ENCODE measurements around the gene IDH3A. TPM values are rescaled to one million over a fixed set of nuclear protein-coding genes. Genes with fewer than 3 reads are reported as not detected.
A peak's percentile ranks its signal among the peaks of the same experiment; 100 is the strongest.

The IDH3A gene
- polyA plus RNA-seq (2011; rRNA removed) (148 and 149 TPM in 2 replicates), polyA plus RNA-seq (2017; fragmentation: RNase III; extraction: RNeasy Plus Mini Kit Qiagen cat#74134 plus additional on column Dnase treatment) (78.3 to 92.0 TPM (median 85.6 TPM) in 3 replicates), polyA minus RNA-seq (2011; rRNA and poly(A)+ RNA removed) (72.2 and 82.0 TPM in 2 replicates)
- polyA plus RNA-seq (2012; cell fraction: cytosol; rRNA removed), result 53.3 and 59.5 TPM in 2 replicates
- polyA plus RNA-seq (2012; cell fraction: nucleus; rRNA removed), result 30.6 and 50.6 TPM in 2 replicates

GRCh38 chr15:78149068-78149804 is at the start of gene IDH3A:
IDH3A (plus strand) TSS chr15:78149362; CDS start chr15:78149404, 42 bp downstream.
- peak; percentile 97 for DNase-seq (ENCODE audit: low read depth in 1 of 2, low spot score in 1 of 2)
- under 1% methylated on average over 22 of the region's 79 CpGs for WGBS (ENCODE audit: missing lambda C conversion rate)
- CTCF ChIA-PET, result interaction anchor here (0.6 to 6.9 kb wide), 18 partner anchors 10 to 454 kb away, joined by 3 to 54 read pairs (median 3); partner anchors contain the start of gene CIB2
- no peak for FAIRE-seq
- peak; percentile 93 to 95 for ATAC-seq
- POLR2A ChIA-PET, result interaction anchor here (0.6 to 3.4 kb wide), 13 partner anchors 8 to 1592 kb away, joined by 3 to 16 read pairs (median 6); partner anchors contain the start of genes CIB2, PSMA4 and SKIC8
- H3K4me3 ChIP-seq, result peak within 1 kb of the TSS; percentile 74
- no peaks in the 10 kb centered on the region for H3K9me3 ChIP-seq
- peak within 1 kb of the TSS; percentile 95 for H3K4me2 ChIP-seq
- H3K4me1 ChIP-seq, result peaks cover 16% of the 10 kb centered on the region
- peak within 1 kb of the TSS; percentile 80 to 92 for H3K27ac ChIP-seq
- TF ChIP-seq ATOH8 (CRISPR knock-in tag; IDR thresholded peaks at IDR 0.05; ENCODE audit: low read depth) (no peak), PHF8 (IDR thresholded peaks at IDR 0.05; ENCODE audit: borderline replicate concordance, low read depth) (peak; percentile 44; the same call in 1 of the 2 replicates), BCL3 (IDR thresholded peaks at IDR 0.05) (peak; percentile 69; the same call in 2 of the 3 replicates), MAZ (IDR thresholded peaks at IDR 0.05; ENCODE audit: borderline replicate concordance, low read depth, low read length) (0 out of 2 replicates have a peak, but pooled peaks have one; percentile 8), RFX5 (IDR thresholded peaks at IDR 0.05) (no peak), POLR2A (IDR thresholded peaks at IDR 0.05; ENCODE audit: low read length) (peak; percentile 97), ZFP36 (IDR thresholded peaks at IDR 0.05; ENCODE audit: borderline replicate concordance, partially characterized antibody) (no peak), RNF2 (IDR thresholded peaks at IDR 0.05; ENCODE audit: borderline replicate concordance, low read depth) (no peak), MAX (IDR thresholded peaks at IDR 0.05) (peak; percentile 56), JUN (IDR thresholded peaks at IDR 0.05) (peak in 1 of 2 experiments; percentile 78; a peak in 3 of 5 replicates), GATA3 (IDR thresholded peaks at IDR 0.05; ENCODE audit: borderline replicate concordance) (peak; percentile 34; the same call in 1 of the 2 replicates), CTCF (IDR thresholded peaks at IDR 0.05) (no peak), ELK1 (IDR thresholded peaks at IDR 0.05; ENCODE audit: low read depth, low read length) (no peak)

GRCh38 chr15:78100886-78101285 is 48.3 kb upstream of the IDH3A start:
- ATAC-seq (no peak), FAIRE-seq (no peak), DNase-seq (ENCODE audit: low read depth in 1 of 2, low spot score in 1 of 2) (no peak)
- Histone ChIP-seq H3K4me1 (no peaks in the 10 kb centered on the region), H3K4me2 (no peak overlapping the region), H3K4me3 (no peak overlapping the region), H3K27ac (no peak overlapping the region), H3K9me3 (no peaks in the 10 kb centered on the region)
- ChIA-PET POLR2A (no interaction called here), CTCF (interaction anchor here (1.1 to 5.4 kb wide), 8 partner anchors 10 to 142 kb away, joined by 3 to 37 read pairs (median 8); no protein-coding TSS in a partner anchor)
- TF ChIP-seq ZNF302 (CRISPR knock-in tag; IDR thresholded peaks at IDR 0.05) (no peak), USF2 (IDR thresholded peaks at IDR 0.05) (no peak), CHD4 (IDR thresholded peaks at IDR 0.05; ENCODE audit: borderline replicate concordance) (no peak), PHF8 (IDR thresholded peaks at IDR 0.05; ENCODE audit: borderline replicate concordance, low read depth) (no peak), EHMT2 (IDR thresholded peaks at IDR 0.05; ENCODE audit: low read depth) (no peak), JUN (IDR thresholded peaks at IDR 0.05) (no peak), RCOR1 (IDR thresholded peaks at IDR 0.05; ENCODE audit: low read depth, low read length) (no peak), POLR2AphosphoS2 (conservative IDR thresholded peaks at IDR 0.05; ENCODE audit: low read length) (no peak)
- WGBS (ENCODE audit: missing lambda C conversion rate), result 85% methylated on average over 2 of the region's 2 CpGs
